Colon (tissue), 2 donors: ENCODE measurements around the gene UBE3A.

Experiments used
- FAIRE-seq: peaks from 2 replicates; lab custom pipeline; 2012; peaks lifted over from hg19 to GRCh38; lab: Jason Lieb, UNC
- donor health status: control.
- donor health status: control.

The UBE3A gene

GRCh38 chr15:25329696-25330095, 109.1 kb downstream of the UBE3A start:
- FAIRE-seq, result no peak

GRCh38 chr15:25327686-25328085, 111.1 kb downstream of the UBE3A start:
- FAIRE-seq, result no peak

DNA sequence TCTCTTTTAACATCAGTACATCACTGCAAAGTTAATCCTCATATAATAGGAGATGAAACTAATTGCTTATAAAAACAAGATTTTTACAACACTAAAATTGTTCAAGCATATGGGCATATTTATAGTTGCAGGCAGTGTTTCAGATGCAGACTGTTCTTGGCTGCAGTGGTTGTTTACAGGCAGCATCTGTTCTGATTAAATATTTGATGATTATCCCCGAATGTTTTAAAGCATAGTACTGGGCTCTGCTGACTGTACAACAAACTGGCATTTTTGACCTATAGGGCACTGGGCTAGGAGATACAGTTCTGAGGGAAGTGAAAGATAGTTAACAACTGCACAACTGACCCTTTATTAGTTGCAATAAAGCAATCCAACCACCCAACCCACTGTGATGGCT, 113.6 kb downstream of the UBE3A start:
- no peak for FAIRE-seq

GRCh38 chr15:25323420-25323819, 115.4 kb downstream of the UBE3A start:
- no peak for FAIRE-seq

- no peak for FAIRE-seq
These were observed 151.0 kb downstream of the UBE3A start for GRCh38 chr15:25287823-25288222.
